TTC549 (cell line): ENCODE data around the gene PILRB.
"Not testable (repeated sequence)": the region's sequence is repeated elsewhere in the genome, so short reads cannot be mapped to it uniquely, and the experiment has no call there.

Experiments
- FAIRE-seq: peaks from 2 replicates; lab custom pipeline; 2012; peaks lifted over from hg19 to GRCh38; lab: Jason Lieb, UNC

Gene PILRB

DNA sequence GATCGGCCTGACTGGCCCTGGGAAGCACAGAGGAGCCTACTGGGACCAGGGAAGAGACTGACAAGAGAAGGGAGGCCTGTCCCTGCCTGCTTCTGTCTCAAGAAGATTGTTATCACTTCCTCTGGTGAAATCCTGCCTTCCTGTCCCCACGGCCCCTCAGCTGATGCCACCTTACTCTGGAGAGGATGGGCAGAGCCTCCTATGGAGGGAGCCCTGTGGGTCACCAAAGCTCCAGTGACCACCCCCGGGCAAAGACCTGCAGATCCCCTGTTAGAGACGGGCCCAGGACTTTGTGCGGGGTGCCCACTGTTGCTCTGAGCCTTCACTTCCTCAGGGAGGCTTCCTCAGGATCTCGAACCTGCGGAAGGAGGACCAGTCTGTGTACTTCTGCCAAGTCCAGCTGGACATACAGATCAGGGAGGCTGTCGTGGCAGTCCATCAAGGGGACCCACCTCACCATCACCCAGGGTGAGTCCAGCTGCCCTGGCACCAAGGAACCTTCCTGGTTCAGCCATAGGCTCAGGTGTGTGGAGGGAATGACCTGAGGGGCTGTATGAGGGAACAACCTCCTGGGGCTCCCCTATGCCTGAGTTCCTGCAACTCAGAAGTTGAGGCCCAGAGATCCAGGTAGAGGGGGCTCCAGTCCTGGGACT, 1.4 kb upstream of the PILRB start:
- no peak for FAIRE-seq

DNA sequence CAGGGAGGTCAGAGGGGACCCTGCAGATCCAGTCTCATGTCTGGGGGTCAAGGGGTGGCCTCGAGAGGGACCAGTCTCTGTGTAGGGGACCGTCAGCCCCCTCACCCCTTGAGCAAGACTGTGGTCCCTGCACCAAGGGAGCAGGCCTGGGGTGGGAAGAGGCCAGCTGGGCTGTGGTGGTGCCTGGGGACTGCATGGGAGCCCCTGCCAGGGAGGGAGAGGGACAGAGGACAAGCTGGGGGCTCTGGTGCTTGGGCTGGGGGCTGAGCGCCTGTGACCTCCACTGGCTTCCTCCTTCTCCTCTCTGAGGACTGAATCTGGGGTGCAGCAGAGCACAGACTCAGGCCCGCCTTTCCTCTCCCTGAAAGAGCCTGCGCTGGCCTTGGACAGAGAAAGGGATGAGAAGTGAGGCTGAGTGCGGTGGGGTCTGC, 771 bp upstream of the PILRB start:
- no peak for FAIRE-seq

DNA sequence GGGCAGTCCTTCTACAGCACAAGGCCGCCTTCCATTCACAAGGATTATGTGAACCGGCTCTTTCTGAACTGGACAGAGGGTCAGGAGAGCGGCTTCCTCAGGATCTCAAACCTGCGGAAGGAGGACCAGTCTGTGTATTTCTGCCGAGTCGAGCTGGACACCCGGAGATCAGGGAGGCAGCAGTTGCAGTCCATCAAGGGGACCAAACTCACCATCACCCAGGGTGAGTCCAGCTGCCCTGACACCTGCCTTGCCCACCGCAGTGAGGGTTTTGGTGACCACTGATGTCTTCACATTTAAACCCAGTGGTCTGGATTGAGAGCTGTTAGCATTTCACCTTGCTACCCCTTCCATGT, 918 bp downstream of the PILRB start:
- FAIRE-seq = no peak

DNA sequence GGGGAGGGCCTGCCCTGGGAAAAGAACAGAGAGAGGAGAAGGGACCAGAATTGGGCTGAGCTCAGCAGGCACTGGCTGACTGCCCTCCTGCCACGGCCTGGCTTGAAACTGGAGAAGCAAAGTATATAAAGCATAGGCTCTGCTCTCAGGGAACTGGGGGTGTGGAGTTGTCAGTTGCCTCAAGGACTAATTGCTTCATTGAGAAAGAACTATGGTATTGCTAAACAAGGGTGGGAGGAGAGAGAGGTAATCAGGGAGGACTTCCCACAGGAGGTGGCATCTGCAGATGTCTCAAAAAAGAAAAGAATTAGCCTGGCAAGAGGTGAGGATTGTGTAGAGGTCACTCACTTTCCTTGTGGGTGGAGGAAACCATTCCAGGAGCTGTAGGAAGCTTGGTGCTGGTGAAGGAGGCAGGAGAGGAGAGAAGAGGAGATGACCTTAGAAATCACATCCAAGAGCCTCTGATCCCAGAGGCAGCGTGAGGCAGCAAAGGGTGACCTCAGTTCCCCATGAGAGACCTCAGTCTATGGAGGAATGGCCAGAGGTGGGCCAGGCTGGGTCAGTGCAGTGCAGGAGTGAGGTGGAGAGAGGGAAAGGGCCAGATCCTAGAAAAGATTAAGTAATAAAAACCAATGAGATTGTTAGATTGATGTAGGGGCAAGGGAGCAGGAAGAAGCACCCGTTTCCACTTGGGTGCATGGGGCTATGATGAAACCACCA, 2.4 kb downstream of the PILRB start:
- FAIRE-seq = no peak

DNA sequence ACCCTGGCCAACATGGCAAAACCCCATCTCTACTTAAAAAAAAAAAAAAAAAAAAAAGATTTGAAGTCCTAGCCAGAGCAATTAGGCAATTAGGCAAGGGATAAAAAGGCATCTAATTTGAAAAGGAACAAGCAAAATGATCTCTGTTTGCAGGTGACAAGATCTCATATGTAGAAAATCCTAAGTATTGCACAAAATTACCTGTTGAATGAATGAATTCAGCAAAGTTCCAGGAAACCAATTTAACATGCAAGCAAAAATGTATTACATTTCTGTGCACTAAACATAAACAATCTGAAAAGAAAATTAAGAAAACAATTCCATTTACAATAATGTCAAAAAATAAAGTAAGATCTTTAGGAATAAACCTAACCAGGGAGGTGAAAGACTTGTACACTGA, 5.2 kb downstream of the PILRB start:
- FAIRE-seq = no peak

- not testable (repeated sequence) for FAIRE-seq
Measured at GRCh38 chr7:100363797-100364196, 5.9 kb downstream of the PILRB start.

GRCh38 chr7:100364480-100364879, 6.6 kb downstream of the PILRB start:
- FAIRE-seq = no peak

GRCh38 chr7:100365998-100366367, 8.1 kb downstream of the PILRB start:
- not testable (repeated sequence) for FAIRE-seq

DNA sequence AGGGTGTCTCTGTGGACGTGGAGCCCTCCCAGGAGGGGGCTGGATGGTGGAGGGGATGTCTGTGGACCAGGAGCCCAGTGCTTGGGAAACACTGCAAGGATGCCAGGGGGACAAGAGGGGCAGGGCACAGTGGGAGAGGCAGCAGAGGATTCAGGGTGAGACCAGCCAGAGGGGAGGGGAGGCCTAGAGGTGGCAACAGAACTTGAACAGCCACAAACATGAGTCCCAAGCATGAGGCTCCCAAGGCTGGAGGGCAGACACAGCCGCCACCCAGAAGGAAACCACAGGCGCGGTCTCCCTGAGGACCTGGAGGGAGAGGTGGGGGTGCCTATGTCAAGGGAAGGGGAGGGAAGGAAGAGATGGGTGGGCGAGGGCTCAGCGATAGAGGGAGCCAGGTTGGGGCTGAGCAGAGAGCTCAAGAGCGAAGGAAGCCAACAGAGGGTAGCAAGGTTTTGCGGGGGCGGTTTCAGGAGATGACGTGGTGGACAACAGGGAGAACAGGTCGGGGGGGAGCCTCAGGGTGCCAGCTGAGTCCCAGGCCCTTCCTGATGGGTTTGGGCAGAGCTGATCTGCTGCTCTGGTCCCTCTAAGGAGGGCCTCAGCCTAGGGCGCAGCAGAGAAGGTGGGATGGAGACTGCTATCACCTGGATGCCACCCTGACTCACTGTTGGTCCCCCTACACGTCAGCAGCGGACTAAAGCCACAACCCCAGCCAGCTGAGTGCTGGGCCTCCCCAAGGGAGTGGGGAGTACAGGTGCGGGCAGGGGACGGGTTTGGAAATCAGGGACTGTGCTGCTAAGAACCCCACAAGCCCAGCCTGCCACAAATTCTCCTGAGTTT, 8.7 kb downstream of the PILRB start:
- FAIRE-seq = no peak

- FAIRE-seq = no peak
Measured at GRCh38 chr7:100367251-100367620, 9.3 kb downstream of the PILRB start.

GRCh38 chr7:100367676-100368613, 10.0 kb downstream of the PILRB start:
- no peak for FAIRE-seq

DNA sequence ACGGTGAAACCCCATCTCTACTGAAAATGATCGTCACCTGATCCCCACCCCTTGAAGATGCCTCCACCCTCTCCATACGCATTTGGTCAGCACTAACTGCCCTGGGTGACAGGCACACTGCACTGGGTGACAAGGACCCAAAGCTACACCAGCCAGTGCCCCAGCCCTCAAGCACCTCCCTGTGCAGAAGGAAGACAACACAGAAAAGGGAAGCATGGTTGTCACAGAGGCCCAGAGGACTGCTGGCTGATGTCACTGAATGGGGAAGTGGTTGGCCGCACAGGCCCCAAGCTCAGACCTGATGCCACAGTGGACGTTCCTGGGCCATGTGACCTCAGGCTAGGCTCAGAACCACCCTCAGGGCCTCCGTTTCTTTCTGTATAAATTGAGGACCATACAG, 11.2 kb downstream of the PILRB start:
- no peak for FAIRE-seq

GRCh38 chr7:100370303-100370702, 12.4 kb downstream of the PILRB start:
- no peak for FAIRE-seq

DNA sequence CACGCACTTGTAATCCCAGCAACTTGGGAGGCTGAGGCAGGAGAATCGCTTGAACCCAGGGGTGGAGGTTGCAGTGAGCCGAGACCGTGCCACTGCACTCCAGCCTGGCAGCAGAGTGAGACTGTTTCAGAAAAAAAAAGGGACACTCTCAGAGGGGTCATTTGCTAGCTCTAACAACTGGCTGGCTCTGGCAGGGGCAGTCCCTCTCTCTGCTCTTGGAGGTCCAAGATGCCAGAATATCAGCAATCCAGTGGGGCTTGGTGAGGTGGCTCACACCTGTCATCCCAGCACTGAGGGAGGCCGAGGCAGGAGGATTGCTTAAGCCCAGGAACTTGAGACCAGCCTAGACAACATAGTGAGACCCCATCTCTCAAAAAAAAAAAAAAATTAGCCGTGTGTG, 12.8 kb downstream of the PILRB start:
- no peak for FAIRE-seq

DNA sequence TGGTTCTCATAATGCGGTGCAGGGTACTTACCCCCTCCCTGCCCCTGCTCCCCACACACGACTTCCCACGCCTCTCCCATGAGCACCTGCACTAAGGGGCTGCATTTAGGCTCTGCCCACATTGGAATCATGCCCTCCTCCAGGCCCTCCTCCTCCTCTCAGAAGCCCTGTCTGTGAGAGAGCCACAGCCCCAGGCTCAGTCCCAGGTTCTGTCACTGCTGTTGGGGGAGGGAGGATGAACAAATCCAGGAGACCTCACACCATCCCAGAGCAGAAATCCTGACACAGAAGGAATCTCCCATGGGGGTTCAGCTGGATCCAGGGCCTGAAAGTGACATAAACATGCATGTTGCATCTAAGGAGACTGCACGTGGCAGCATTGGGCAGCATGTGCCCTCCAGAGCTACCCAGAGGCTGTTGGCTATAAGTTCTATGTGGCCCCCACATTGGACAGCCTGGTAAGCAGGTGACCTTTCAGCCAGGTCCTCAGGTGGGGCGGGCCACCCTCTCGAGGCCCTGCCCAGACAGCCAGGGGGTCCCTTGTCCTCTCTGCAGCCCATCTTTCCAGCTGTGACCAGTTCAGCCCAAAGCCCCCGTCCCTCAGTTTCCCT, 13.7 kb downstream of the PILRB start:
- no peak for FAIRE-seq

- no peak for FAIRE-seq
Measured at GRCh38 chr7:100372256-100372655, 14.3 kb downstream of the PILRB start.

- no peak for FAIRE-seq
Measured at GRCh38 chr7:100372694-100373093, 14.8 kb downstream of the PILRB start.

DNA sequence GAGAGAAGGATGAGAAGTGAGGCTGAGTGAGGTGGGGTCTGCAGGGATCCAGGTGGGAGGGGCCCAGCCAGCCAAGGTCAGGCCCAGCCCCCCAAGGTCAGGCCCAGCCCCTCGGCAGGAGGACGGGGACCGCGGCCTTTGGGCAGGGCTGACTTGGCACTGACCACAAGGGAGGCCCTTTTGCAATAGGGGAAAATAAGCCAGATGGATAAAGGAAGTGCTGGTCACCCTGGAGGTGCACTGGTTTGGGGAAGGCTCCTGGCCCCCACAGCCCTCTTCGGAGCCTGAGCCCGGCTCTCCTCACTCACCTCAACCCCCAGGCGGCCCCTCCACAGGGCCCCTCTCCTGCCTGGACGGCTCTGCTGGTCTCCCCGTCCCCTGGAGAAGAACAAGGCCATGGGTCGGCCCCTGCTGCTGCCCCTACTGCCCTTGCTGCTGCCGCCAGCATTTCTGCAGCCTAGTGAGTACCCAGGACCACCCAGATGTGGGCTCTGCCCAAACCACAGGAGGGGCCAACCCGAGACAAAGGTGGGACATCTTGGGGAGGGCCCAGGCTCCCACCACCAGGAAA, 15.4 kb downstream of the PILRB start, which contains the start of gene PILRA:
Gene PILRA, plus strand, starts transcription at position 227 of the 571 bp plus-strand sequence. Its CDS starts 170 bp downstream, at position 397.
- FAIRE-seq = no peak

- not testable (repeated sequence) for FAIRE-seq
Measured at GRCh38 chr7:100373870-100374598, 16.1 kb downstream of the PILRB start.

DNA sequence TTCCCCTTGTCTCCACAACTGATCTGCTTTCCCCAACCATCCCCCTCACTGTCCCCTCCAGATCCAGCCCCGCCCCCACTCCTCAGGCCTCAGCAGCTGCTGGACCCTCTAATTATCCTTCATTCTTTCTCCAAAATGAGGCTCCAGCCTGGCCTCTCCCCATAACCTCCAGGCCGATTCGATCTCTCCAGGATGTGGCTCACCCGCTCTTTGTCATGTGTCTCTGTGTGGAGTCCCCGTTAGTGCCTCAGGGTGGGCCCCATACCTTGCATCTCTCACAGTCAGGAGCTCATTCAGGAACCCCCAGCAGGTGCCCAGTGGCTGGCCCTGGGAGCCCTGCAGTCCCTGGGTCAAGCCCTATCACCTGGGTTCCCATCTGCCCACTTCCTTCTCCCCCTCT, 16.7 kb downstream of the PILRB start:
- no peak for FAIRE-seq

DNA sequence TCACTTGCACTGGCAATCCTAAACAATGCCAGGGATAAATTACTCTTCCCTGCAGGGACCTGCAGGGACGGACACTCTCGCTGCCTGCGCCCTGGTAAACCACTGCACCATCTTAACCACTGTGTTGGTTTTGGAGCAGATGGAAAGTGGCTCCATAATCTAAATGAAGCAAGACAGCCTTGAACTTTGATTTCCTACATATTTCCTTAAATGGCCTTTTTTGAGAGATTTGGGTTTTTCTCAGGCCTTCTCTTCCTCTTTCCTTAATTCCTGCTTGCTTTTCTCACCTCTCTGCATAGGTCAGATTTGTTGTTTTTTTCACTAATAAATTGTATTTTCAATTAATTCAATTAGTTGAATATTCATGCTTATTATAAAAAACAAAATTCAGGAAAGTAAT, 18.1 kb downstream of the PILRB start:
- no peak for FAIRE-seq
